NB4 (cell line): ENCODE results near the gene CUEDC1.

ENCODE experiments used
- CTCF ChIP-seq: IDR thresholded peaks from one replicate; pipeline ENCODE4 v1.5.1; 2012; ENCODE audit warnings: low read depth, low read length
- POLR2A ChIP-seq: IDR thresholded peaks from 2 replicates; pipeline ENCODE4 v1.6.1; 2011; ENCODE audit warnings: mild to moderate bottlenecking; ENCODE audit not compliant: insufficient read length; ENCODE audit errors: extremely low read depth

GRCh38 chr17:57853695-57854094 lies 101.5 kb downstream of the CUEDC1 start:
- TF ChIP-seq CTCF (no peak), POLR2A (no peak)
